GM10847 (cell line): ENCODE measurements around the gene MTA3.

Experiments
- POLR2A ChIP-seq: IDR thresholded peaks from 2 replicates; pipeline ENCODE4 v1.6.1; 2011; ENCODE audit not compliant: insufficient read length; ENCODE audit errors: extremely low read depth

Gene MTA3

DNA sequence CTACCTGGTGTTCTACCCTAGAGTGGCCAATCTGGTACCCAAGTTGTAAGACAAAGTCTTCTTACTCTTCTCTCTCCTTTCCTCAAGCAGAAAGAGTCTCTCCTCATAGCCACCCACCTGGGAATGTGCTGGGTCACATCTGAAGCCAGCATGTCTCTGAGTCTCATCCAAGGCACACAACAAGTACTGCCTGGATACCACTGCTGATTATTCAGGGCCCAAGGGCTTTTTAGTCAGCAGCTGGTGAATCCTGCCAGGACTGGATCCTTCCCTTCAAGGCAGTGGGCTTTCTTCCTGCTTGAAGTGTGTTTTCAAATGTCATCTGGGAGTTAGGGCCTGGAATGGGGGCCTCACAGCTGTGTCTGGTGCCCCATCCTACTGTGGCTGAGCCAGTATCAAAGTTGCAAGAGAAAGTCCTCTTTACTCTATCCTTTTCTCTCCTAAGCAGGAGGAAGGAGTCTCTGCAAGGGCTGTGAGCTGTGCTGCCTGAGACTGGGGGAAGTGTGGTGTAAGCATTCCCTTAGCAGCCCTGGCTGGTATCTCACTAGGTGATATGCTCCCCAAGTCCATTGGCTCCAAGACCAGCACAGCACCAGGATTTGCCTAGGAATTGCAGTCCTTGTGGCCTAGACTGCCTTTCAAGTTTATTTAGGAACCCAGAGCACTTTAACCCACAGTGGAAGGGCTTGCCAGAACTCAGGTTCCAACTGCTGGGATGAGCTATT is 168.3 kb downstream of the MTA3 start:
- no peak for TF ChIP-seq POLR2A

DNA sequence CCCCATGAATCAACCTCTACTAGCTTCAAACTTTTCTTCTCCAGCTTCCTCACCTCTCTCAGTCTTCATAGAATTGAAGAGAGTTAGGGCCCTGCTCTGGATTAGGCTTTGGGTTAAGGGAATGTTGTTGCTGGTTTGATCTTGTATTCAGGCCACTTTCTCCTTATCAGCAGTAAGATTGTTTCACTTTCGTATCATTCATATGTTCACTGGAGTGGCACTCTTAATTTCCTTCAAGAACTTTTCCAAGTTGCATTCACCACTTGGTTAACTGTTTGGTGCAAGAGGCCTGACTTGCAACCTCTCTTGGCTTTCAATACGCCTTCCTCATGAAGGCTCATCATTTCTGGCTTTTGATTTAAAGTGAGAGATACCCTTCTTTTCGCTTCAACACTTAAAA is 172.7 kb downstream of the MTA3 start:
- TF ChIP-seq POLR2A = no peak

DNA sequence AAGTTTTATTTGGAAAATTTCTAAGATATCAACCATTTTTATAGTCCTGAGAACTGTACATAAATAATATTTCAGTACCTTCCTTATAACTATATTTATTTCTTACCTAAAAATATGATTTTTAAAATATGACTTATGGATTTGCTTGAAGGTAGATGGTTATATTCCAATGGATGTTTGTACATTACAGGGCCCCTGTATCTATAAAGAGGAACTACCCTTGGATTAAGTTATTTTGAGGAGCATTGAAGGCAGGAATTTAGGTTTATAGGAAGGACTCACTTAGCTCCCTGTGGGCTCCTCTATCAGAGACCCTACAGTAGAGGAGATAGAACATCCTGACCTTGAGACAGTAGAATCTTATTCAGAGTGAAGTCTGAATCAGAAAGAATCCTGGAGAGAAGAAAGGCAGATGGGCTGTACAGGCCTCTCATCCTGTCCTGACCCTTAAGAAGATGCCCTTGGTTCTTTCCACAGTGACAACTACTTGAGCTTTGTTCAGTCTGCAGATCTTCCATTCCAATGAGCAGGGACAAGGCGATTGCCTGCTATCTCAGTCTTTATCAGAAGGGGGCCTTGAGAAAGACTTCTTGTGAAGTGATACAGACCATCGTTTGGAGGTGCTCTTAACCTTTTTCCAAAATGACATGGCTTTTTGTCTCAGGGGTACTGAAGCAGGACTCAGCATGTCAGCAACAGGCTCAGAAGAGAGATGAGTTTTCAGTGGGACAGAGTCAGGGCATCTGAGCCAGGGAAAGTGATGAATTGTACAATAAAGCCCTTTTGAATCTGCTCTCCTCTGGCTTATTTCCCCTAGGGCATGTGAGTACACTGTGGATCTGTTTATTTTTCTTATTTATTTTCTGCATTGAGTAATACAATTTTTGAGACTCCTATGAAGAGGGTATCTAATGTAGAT is 174.6 kb downstream of the MTA3 start:
- TF ChIP-seq POLR2A = no peak

DNA sequence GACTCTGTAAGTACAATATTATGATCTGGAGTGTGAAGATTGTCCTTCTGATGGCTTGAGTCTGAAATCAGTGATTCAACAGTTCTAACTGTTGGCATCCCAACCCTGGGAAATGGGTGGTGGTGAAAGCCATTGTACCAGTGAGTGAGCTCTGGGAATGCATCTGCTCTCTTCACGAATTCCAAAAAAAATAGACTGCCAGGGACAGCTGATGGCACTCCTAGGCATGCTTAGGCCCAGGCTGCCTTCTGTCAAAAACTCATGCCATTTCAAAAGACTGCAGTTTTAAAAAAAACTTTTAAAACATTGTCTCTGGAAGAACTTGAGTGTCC is 175.2 kb downstream of the MTA3 start:
- TF ChIP-seq POLR2A = no peak

DNA sequence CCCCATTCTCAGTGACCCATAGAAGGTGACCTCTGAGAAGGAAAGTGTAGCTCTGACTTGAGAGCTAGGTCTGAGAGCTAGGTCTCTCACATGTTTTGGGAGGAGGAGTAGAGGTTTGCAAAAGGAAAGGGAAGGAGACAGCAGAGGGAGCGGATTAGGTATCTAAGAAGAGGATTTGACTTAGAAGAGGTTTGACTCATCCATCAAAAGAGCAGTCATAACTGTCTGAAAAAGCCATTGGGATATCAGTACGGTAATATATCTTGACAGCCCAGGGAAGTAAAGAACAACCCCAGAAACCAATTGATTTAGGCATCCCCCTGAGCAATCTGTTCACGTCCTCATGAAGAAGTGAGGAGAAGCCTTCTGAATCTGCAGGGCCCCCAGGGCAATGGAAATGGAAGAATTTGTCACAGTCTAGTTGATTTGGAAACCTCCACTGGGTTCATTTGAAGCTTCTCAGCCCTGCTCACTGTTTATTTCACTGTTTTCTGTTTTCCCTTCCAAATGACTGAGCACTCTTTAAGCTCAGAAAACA is 176.2 kb downstream of the MTA3 start:
- no peak for TF ChIP-seq POLR2A

DNA sequence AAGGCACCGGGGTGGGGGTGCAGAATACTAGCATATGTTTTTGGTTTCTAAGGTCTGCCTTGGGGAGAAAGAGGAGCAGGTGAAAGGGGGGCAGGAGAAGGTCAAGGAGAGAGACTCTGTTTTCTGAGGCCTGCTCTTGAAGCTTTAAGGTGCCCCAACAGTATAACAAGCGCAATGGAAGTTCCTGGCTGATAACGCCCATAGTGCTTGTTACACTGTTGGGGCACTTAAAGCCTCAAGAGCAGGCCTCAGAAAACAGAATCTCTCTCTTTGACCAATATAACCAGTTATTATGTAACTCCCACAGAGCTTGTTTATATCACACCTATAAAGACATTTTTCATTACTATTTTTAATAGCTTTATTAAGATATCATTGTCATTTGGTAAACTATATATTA is 179.0 kb downstream of the MTA3 start:
- TF ChIP-seq POLR2A = no peak

DNA sequence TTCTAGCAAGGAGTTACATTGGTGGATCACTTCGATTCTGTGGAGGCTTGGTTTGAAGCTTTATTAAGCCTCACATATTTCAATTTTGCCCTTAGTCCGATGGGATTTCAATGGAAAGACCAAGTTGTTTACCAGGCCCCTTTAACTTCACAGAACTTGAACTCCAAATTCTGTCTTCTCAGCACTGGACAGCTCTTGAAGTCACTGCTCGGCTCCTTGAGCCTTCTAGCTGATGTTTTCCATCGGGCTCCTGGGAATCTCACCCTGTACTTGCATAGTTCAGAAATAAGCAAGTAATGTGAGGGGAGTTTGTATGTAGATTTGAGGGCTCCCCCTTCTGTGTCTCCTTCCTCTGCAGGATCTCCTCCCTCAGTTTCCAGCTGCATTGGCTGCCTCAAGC is 180.4 kb downstream of the MTA3 start:
- no peak for TF ChIP-seq POLR2A

DNA sequence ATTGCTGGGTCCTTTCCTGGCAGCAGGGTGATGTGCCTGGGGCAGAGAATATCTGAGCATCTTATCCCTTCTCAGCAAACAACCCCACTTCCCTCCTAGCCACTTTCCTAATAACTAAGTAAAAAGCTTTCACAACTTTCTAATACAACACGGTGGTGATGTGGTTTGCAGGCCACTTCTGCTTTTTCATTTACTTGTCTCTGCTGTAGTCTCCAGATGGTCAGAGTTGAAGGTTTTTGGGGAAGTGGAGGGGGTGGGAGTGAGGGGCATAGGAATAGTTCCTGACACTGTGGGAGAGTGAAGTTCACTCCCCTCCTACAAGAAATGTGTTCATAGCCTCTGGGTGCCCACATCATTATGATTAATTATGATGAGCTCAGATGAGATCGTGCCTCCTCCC is 183.9 kb downstream of the MTA3 start:
- TF ChIP-seq POLR2A = no peak

DNA sequence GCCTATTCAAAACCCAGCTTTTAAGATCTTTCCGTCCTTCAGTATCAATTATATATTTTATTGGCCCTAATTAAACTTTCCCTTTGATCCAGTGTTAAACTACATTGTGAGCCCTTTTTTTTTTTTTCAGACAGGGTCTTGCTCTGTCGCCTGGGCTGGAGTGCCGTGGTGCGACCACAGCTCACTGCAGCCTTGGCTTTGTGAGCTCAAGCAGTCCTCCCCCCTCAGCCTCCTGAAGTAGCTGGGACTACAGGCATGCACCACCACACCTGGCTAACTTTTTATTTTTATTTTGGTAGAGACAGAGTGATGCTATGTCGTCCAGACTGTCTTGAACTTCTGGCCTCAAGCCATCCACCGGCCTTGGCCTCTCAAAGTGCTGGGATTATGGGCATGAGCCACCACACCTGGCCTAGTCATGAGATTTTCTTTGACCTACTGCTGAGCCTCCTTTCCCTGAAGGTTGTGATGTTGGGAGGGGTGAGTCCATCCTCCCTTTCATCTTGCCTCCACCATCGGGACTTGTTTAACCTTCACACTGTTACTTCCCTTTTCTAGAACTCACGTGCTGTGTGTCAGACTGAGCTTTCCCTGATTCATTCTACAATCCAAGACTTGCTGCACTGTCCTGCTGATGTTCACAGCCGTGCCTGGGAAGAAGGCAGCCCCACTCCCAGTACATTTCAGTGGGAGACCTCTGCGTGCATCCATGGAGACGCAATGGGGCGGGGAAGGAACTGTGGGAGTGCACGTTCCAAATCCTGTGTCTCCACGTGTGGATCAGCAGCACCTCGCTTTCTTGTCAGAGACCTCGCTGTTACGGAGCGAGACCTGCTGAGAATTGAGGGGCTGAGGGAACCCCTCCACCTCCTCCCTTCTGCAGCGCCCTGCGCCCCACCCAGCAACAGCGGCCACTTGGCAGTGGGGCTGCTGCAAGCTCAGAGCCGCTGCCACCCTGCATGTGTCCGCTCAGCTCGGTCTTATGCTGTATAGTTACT is 184.7 kb downstream of the MTA3 start:
- no peak for TF ChIP-seq POLR2A

DNA sequence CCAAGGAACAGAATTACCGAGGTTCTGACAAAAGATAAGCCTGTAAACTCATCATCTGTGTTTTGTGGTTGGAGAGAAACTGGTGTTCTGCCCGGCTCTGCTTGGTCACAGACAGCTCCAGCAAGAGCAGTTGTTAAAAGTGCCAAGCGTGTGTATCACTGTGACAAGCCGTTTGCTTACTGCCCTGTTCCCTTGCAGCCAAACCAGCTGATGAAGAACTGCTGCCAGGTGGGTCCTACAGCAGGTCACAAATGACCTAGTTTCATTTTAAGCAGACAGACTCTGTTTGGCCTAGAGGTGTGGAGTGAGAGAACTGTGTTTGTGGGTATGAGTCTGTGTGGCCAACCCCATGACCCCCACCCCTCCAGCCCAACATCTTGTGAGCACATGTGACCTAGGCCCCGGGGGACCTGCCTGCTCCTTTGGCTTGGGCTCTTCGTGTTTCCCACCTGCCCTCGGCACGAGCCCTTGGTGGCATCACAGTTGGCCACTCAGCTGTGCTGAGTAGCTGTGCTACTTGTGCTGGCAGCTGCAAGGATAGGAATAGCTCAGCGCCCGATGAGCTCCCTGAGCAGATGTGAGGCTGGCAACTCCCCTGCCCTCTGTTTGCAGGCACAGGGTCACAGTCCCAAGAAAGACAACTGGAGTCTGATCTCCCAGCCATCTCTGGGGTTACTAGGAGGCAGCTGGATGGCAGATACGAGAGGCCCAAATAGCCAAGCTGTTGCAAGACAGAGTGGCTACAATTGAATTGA is 185.8 kb downstream of the MTA3 start:
- no peak for TF ChIP-seq POLR2A

DNA sequence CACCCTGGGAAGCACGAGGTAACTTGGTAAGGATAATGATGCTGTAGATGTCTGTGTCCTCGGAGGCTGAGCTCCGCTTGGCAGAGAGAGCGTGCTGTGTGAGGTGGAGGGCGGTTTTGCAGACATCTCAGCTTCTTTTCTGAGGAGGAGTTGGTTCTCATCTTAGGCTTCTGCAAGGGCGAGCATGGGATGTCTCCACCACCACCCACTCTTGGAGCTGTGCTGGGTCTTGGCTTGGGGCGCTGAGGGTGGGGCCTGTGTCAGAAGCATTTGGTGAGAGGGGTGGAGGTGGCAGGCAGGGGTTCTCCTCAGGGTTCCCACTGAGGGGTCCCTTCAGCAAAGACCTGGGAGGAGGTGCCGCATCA is 186.3 kb downstream of the MTA3 start:
- TF ChIP-seq POLR2A = no peak

DNA sequence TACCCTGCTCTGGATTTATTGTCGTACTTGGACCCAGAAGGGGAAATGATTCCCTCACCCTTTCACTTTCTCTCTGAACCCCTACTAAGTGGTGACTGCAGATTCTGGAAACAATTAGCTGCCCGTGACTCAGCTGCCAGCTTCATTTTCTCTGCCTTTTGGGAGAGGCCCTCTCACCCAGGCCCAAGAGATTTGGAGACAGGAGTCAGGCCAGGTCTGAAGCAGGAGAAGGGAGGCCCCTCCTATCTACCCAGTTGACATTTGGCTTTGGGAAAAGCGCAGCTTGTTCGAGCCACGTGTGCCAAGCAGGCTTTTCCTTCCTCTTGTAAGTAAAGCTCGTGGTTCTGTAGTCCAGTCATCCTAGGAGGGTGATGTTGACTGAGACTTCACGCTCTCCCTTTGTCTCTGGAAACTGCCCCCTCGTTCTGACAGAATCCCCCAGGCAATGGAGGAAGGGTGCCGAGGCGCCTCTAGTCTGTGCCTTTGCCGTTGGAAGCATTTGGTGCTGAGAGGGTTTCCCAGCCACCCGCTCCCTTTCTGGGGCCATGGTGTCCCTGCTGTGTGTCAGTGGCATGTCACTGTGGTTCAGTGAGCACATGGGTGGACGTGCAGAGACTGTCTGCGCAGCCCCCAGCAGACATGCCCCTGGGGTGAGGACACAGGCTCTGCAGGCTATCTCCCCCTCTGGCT is 186.9 kb downstream of the MTA3 start:
- TF ChIP-seq POLR2A = no peak

DNA sequence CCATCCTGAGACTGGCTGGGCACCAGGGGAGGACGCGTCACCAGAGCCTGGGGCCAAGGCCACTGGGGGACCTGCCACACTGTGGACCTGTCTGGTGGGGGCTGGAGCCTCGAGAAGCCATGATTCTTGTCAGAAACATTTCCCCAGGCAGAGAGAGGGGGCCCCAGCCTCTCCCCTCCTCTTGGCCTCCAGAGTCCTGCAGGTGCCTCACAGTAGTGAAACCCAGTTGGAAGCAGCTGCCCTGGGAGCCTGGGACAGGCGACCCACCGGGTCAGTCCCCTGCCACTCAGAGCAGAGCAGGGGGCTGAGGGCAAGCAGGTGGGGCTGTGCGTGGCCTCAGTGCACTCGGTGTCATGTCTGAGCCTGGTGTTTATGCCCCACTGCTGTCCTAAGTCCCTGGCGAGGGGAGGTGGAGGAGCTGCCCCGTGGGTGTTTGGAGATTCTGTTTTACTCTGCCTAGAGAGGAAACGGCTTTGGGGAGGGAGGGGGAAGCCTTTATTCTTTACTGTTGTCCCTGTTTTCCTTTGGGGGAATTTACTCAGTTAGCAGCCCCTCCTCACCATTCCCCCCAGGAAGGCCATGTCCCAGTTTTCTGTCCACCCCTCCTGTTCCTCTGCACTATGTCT is 187.8 kb downstream of the MTA3 start:
- no peak for TF ChIP-seq POLR2A
